Measurements from ENCODE around the gene CD37. TPM values are rescaled to one million over a fixed set of nuclear protein-coding genes. Genes with fewer than 3 reads are reported as not detected.
"Not testable (repeated sequence)": the region's sequence is repeated elsewhere in the genome, so short reads cannot be mapped to it uniquely, and the experiment has no call there.

CD37 gene
- polyA plus RNA-seq, 3 donors: 32.7 to 37.7 (median 36.9) TPM

DNA sequence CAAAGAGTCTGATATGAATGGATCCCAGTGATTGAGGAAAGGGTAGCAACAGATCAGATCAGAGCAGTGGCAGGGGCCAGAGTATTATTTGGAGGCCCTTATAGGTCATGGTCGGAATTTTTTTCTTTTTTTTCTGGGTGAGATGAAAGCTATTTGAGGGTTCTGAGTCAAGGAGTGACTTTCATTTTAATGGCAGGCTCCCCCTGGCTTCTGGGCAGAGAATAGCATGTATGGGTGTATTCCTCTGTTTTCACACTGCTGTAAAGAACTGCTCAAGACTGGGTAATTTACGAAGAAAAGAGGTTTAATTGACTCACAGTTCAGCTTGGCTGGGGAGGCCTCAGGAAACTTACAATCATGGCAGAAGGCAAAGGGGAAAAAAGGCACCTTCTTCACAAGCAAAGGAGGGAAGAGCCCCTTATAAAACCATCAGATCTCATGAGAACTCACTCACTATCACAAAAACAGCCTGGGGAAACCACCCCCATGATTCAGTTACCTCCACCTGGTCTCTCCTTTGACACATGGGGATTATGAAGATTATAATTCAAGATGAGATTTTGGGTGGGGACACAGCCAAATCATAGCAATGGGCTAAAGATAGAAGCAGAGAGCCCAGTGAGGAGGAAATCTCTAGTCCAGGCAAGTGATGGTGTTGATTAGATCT lies 7.2 kb upstream of the CD37 start:
- DNase-seq (ENCODE audit: low read depth in 3 of 3, low spot score in 2 of 3): no peak

DNA sequence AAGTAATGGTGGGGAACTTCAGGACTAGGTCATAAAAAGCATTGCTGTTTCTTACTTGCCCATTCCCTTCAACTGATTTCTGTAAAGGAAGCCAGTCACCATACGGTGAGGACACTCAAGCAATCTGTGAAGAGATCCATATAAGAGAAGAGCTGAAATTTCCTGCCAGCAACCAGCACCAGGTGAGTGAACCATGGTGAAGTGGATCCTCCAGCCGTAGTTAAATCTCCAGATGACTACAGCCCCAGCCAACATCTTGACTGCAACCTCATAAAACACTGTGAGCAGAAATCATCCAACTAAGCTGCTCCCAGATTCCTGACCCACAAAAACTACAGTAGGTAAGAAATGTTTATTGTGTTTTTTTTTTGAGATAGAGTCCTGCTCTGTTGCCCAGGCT lies 6.5 kb upstream of the CD37 start:
- no peak for DNase-seq (ENCODE audit: low read depth in 3 of 3, low spot score in 2 of 3)

DNA sequence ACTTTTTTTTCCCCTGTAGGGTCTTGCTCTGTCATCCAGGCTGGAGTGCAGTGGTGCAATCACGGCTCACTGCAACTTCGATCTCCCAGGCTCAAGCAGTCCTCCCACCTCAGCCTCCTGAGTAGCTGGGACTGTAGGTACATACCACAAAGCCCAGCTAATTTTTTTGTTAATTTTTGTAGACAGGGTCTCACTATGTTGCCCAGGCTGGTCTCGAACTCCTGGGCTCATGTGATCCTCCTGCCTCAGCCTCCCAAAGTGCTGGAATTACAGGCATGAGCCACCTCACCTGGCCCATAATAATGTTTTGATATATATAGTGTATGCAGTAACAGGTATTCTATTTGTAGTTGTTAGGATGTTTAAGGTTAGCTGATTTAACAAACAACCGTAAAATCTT lies 4.0 kb upstream of the CD37 start:
- not testable (repeated sequence) for DNase-seq (ENCODE audit: low read depth in 3 of 3, low spot score in 2 of 3)

DNA sequence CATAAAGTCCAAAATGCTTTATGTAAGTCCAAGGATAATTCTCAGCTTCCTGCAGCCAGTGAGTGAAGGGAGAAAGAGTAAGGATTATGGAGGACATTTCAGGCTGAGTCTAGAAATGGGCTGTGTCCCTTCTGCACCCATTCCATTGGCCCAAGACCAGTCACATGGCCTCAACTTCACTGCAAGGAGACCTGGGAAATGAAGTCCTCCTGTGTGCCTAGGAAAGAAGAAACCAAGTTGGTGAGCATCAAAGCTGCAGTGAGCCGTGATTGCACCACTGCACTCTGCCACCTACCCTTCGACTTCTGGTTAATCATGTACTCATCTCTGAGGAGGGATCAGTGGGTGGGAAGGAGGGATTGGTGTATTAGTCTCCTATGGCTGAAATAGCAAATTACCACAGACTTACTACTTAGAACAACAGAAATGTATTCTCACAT lies 3.6 kb upstream of the CD37 start:
- DNase-seq (ENCODE audit: low read depth in 3 of 3, low spot score in 2 of 3): no peak

DNA sequence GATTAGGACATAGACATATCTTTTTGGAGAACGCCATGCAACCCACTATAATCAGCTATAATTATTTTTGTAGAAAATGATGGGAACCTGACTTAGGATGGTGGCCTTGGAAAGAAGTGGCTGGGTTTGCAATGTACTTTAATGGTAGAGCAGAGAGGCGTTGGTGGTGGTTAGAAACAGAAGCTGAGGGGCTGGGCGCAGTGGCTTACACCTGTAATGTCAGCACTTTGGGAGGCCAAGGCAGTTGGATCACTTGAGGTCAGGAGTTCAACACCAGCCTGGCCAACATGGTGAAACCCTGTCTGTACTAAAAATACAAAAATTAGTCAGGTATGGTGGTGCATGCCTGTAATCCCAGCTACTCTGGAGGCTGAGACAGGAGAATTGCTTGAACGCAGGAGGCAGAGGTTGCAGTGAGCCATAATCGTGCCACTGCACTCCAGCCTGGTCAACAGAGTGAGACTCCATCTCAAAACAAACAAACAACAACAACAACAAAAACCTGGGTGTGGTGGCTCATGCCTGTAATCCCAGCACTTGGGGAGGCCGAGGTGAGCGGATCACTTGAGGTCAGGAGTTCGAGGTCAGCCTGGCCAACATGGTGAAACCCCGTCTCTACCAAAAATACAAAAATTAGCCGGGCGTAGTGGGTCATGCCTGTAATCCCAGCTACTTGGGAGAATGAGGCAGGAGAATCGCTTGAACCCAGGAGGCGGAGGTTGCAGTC lies 2.4 kb upstream of the CD37 start:
- not testable (repeated sequence) for DNase-seq (ENCODE audit: low read depth in 3 of 3, low spot score in 2 of 3)

DNA sequence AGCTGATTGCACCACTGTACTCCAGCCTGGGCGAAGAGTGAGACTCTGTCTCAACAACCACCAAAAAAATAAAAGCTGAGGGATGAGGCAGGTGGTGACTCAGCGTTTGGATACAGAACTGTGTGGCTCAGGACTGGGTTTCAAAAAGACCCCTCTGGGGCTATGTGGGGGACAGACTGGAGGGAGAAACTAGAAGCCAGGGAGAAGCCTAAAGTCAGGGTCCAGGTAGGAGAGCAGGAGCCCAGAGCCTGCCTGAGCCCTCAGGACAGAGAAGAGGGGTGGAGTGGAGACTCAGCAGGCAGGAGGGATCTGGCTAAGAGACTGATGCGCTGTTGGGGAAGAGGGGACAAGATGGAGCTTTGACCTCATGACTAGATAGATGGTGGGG lies 1.8 kb upstream of the CD37 start:
- DNase-seq (ENCODE audit: low read depth in 3 of 3, low spot score in 2 of 3): no peak

DNA sequence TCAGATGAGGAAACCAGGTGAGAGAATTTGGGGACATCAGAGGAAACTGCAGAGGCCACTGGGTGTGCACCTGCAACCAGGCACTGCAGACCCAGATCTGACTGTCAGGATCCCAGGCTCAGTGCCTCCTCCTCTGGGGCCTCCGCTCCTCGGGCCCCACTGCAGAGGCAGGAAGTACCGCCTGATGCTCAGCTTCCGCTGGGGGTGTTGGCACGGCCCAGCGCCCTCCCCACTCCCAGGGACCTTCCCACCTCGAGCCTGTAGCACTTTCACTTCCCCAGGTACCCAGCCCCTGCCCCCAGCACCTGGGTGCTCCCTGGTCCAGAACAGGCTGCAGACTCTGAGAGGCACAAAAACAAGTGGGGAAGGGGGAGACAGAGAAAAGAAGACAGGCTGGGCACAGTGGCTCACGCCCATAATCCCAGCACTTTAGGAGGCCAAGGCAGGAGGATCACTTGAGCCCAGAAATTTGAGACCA lies 1.4 kb upstream of the CD37 start:
- DNase-seq (ENCODE audit: low read depth in 3 of 3, low spot score in 2 of 3): no peak

DNA sequence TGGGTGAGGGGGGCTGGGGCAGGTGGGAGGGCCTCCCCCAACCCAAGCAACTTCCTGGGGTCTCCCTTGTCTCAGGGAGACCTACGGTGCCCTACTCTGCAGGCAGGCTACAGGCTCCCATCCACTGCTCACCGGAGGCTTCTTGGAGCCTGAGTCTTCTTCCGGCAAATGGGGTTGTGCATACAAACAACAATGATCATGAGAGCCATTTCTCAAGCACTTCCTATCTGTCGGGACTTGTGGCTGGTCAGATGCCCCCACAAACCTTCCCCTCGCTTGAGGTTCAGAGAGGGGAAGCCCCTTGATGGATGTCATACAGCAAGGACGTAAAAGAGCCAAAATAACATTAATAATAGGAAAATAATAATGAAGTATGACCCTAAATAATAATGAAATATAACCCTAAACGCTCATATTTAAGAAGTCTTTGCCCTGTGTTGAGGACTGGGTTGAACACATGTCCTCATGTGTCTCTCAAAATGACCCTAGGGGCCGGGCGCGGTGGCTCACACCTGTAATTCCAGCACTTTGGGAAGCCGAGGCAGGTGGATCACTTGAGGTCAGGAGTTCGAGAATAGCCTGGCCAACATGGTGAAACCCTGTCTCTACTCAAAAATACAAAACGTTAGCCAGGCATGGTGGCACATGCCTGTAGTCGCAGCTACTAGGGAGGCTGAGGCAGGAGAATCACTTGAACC lies 727 bp downstream of the CD37 start:
- DNase-seq (ENCODE audit: low read depth in 3 of 3, low spot score in 2 of 3): no peak

DNA sequence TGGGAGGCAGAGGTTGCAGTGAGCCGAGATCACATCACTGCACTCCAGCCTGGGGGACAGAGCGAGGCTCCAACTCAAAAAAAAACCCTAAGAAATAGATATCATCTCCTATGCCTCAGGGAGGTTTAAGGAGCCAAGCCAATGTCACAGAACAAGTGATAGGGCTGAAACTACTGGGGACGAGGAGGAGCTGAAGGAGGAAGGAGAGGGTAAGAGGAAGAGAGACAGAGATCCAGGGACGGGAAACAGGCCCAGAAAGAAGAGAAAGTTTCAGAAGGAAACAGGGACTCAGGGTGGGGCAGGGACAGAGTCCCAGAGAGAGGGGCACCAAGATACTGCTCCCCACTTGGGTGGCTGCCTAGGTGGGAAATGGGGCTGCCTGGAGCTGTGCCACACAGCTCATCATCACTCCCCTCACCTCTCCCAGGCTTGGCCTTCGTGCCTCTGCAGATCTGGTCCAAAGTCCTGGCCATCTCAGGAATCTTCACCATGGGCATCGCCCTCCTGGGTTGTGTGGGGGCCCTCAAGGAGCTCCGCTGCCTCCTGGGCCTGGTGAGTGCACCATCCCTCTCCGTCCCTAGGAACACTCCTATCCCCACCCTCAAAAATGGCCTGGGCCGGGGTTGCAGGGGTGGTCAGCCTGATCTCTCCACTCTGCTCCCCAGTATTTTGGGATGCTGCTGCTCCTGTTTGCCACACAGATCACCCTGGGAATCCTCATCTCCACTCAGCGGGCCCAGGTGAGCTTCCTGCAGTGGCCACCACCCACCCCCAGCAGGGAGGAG lies 1.5 kb downstream of the CD37 start:
- DNase-seq (ENCODE audit: low read depth in 3 of 3, low spot score in 2 of 3): no peak

DNA sequence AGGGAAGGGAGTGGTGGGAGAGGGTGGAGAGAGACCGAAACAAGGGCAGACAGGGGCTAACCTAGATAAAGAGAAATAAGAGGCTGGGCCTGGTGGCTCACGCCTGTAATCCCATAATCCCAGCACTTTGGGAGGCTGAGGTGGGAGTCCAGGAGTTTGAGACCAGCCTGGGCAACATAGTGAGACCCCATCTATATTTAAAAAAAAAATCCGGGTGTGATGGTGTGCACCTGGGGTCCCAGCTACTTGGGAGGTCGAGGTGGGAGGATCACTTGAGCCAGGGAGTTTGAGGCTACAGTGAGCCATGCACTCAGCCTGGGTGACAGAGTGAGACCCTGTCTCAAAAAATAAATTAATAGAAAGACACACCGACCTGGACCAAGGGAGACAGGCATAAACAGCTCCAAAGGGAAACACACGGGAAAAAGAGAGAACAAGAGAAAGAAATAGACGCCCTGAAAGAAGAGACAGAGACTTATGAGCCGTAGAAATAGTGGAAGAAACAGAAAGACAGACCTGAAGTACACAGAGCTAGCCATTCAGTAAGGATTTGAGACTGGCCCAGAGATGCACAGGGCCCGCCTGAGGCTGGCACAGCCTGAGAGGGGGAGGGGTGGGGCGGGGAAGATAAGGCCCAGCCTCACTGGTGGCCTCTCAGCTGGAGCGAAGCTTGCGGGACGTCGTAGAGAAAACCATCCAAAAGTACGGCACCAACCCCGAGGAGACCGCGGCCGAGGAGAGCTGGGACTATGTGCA lies 2.2 kb downstream of the CD37 start:
- no peak for DNase-seq (ENCODE audit: low read depth in 3 of 3, low spot score in 2 of 3)

DNA sequence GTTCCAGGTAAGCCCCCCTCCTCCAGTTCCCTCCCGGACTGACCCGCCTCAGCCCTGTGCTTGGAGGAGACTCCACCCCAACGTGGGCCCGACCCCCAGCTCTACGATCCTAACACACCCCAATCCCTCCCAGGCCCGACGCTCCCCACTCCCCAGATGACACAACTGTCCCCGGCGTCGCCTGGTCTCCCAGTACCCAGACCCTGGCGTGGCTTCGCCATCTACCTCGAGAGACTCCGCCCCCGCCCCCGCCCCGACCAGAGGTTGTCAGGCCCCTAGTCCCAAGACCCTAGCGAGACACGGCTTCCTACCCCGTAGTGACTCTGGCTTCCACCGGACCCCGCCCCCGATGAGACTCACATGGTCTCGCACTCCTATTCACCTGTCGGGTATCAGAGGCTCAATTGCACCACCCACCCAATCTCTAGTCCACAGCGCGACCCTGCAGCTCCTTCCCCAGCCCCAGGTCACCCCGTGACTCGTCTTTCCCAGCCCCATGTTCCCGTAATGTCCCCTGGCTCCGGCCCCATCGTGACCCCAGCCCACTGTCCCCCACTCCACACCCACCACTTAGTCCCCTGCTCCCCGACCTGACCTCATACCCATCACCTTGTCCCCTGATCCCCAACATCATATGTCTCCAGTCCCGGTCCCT lies 2.9 kb downstream of the CD37 start:
- no peak for DNase-seq (ENCODE audit: low read depth in 3 of 3, low spot score in 2 of 3)

DNA sequence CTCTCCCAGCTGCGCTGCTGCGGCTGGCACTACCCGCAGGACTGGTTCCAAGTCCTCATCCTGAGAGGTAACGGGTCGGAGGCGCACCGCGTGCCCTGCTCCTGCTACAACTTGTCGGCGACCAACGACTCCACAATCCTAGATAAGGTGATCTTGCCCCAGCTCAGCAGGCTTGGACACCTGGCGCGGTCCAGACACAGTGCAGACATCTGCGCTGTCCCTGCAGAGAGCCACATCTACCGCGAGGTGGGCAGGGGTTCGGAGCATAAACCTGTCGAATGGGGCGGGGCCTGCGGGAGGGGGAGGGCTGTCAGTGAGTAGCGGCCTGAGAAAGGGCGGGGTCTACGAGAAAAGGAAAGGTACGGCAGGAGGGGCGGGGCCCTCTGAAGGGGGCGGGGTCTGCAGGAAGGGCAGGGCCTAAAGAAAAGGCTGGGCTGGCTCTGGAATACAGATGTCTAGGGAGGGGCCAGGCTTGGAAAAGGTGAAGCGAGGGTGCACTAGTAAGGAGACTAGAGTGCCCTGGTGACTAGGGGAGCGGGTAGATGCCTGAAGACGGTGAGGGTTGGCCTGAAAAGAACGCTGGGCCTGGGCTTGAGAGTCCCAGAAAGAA lies 3.6 kb downstream of the CD37 start:
- DNase-seq (ENCODE audit: low read depth in 3 of 3, low spot score in 2 of 3): peak; percentile 53 to 67 (median 61)

DNA sequence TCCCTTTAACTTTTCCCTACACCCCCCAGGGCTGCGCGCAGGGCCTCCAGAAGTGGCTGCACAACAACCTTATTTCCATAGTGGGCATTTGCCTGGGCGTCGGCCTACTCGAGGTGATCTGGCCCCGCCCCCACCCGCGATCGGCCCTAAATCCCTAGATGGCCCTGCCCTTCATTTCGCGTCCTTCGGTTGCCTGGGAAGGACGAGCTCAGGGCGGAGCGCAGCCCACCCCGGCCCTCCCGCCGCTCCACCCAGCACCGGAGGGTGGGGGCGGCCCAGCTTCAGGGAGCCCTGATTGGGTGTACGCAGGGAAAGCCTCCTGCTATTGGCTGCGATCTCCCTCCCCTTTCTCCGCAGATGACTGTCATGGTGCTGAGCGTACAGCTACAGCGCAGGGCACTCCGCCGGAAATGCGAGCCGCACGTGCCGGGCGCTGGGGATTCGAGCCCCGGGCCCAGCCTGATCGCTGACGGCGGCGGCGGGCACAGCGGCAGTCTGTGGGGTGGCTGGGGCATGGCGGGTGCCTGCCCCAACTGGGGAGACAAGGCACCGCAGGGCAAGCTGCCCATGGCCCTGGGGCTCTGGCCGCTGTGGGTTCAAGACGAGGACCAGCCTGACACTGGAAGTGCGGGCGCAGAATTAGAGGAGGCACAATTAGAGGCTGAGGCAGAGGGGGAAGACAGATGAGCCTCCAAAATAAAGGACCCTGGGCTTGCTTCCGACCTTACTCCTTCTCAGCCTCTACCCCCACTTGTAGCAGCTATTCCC lies 4.3 kb downstream of the CD37 start:
- peak; percentile 75 to 86 (median 78) for DNase-seq (ENCODE audit: low read depth in 3 of 3, low spot score in 2 of 3)

DNA sequence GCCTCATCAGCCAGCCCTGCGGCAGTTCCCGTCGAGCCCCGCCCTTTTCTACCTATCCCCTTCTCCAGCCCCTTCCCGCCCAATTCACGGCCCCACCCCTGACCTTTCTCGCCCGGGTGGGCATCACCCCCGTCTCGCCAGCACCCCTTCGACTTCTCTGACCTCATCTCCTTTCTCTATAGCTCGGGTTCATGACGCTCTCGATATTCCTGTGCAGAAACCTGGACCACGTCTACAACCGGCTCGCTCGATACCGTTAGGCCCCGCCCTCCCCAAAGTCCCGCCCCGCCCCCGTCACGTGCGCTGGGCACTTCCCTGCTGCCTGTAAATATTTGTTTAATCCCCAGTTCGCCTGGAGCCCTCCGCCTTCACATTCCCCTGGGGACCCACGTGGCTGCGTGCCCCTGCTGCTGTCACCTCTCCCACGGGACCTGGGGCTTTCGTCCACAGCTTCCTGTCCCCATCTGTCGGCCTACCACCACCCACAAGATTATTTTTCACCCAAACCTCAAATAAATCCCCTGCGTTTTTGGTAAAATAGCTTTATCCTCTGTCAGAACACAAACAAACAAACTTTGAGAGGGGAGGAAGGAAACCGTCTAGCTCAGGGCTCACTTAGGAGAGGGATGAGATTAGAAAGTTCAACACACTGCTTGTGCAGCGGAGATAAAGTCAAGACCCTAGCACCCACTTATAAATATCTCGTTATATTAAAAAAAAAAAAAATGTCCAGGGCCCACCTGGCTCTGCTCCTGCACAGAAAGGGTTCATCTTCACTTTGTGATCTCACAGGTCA lies 5.1 kb downstream of the CD37 start:
- DNase-seq (ENCODE audit: low read depth in 3 of 3, low spot score in 2 of 3): no peak

DNA sequence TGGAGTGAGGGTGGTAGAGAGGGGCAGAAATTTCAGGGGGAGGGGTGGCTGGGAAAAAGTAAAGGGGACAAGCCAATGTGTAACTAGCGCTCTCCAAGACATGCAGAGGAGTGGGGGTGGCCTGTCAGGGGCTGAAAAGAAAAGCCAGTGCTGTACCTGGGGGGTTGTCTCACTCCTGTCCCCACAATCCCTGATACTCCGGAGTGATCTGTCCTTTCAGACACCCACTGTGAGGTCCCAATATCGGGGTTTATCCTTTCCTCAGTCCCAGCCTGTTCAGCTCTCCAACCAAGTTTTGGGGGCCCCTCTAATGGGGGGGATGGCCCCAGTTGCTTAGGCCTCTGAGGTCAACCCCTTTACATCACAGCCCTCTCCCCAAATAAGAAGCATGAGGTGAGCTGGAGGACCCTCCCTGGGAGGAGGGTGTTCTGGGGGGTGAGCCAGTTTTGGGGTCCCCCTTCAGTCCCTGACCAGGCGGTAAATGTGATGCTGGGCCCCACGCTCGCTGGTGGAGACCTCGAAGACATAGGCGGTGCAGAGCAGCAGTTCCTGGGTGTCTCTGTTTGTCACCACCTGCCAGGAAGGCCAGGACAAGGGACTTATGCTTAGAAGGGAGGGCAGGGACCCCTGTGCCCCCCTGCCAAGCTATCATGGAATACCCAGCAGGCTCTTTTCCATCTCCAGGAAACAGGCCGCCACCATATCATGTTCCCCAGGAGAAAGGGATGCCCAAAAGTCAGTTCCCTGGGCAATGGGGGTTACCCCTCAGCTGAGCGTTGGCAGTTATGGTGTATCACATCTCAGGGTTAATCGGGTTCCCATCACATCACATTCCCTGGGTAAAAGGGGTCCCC lies 5.9 kb downstream of the CD37 start:
- no peak for DNase-seq (ENCODE audit: low read depth in 3 of 3, low spot score in 2 of 3)

DNA sequence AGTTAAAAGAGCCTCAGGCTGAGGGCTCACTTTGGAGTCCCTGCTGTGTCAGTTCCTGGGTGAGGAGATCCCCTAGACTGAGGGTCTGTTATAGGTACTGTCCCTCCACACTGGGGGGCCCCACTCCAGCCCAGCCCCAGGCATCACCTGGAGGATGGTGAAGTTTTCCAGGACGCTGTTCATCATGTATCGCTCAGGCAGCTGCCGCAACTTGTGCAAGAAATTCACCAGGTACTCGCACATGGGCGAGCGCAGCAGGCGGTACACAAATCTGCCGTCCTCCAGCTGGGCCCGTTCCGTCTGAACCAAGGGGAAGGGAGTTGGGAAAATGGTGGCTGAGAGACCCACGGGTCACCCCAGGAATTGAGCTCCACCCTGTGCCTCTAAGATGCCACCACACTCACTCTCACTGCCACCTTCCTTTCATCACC lies 7.1 kb downstream of the CD37 start:
- DNase-seq (ENCODE audit: low read depth in 3 of 3, low spot score in 2 of 3): no peak

DNA sequence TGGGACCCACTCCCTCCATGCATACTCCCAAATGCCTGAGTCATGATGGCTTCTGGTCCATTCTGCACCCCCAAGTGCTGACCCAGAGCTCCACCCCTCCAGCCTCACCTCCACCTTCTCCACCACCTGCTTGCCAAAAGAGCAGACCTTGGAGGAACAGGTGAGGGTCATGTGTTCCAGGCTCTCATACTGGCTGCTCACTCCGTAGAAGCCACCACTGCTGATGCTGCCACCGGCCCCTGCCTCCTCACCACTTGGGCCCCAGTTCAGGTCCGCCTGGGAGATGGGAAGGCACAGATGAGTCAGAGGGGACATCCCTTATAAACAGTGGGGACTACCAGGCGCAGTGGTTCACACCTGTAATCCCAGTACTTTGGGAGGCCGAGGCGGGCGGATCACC lies 7.9 kb downstream of the CD37 start:
- DNase-seq (ENCODE audit: low read depth in 3 of 3, low spot score in 2 of 3): no peak
